NCI-H1092 (cell line): Measurements from ENCODE around the gene DUOX1.

Experiments used
- DNase-seq: peaks from one replicate; lab custom pipeline; 2025; lab: John Stamatoyannopoulos, UW

Gene DUOX1

DNA sequence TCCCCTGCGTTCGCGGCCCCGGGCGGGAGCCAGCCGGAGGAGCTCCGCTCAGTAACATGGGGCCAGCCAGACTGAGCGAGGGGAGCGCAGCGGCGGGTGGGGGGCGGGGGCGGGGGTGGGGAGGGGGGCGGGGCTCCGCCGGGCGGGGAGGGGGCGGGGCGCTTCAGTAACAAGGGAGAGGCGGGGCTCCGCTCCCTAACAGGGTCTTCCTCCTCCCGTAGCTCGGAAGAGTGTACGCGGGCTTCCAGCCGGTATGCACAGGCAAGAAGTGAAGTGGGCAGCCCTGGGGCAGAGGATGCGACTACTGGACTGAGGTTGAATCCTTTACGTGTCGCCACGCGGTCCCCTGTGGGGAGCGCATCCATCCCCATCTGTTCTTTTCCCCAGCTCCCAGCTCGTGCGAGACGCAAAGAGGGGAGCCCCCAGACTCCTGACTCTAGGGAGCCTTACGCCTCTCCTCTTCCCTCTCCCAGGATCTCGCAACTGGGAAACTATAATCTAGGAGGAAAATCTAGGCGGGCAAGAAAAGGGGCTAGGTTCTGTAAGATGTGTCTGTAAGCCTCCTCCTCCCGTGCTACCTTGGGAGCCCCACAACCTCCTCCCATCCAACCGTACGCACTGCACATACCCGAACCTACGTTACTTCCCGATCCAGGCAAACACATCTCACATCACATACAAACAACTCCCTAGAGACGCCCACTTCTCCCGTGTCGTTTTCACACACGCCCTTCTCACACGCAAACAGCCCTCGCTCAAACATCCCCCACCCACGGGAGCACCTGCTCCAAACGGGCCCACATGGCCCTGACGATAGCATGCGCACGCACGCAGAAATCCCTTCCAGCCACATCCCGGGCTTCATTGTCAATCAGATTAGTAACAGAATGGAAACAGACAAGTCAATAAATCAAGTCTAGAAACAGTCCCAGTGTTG, 58.4 kb downstream of the DUOX1 start, which contains the start of gene SHF:
Gene SHF, minus strand, starts transcription at position 73 of the 937 bp plus-strand sequence. Its CDS starts 15 bp downstream, at position 58.
- DNase-seq: peak; percentile 46

DNA sequence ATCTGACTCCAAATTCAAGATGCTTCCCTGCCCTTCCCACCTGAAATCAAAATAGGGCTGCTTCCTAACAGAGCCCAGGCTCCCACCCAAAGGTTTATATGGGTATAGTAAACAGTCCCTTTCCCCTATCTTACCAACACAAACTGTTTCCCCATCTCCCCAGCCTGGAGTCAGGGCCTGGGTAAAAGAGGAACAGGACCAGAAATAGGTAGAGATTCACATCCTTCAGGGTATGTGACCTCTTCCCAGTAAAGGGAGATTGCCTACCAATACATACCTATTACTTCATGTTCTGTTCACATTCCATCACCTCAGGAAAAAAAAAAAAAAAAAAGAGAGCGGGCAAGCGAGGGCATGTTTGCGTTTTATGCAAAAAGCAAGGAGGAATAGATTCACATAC, 67.7 kb downstream of the DUOX1 start:
- no peak for DNase-seq

DNA sequence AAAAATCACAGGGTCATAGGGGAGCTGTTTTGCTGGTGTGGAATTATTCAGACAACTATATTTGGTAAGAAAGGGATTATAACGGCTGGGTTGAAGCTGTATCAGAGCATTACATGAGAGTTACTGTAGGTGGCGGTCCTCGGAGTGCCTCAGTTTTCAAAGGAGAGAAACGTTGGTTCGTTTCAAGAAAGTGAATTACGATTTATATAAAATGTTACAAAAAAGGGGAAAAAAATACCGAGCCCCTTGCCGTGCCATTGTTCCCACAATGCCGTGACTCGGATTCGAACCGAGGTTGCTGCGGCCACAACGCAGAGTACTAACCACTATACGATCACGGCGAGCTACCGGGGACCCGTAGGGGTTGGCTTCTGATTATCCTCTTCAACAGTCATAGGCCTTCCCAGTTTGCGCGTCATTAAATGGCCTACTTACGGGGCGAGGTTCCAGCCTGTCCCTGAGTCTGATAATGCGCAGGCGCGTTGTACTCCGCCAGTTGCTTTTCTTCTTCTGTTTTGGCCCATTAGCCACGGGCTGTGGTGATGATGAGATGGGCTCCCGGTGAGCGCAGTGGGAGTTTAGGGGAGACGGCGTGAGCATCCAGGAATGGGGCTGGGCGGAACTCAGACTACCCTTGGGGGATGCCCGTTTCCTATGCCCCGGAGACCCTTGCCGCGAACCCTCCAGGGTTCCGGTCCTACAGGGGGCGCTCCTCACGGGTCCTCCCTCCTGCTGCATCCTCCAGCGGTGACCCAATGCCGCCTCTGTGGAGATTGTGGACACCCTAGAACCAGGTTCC, 68.7 kb downstream of the DUOX1 start:
- peak; percentile 85 for DNase-seq

DNA sequence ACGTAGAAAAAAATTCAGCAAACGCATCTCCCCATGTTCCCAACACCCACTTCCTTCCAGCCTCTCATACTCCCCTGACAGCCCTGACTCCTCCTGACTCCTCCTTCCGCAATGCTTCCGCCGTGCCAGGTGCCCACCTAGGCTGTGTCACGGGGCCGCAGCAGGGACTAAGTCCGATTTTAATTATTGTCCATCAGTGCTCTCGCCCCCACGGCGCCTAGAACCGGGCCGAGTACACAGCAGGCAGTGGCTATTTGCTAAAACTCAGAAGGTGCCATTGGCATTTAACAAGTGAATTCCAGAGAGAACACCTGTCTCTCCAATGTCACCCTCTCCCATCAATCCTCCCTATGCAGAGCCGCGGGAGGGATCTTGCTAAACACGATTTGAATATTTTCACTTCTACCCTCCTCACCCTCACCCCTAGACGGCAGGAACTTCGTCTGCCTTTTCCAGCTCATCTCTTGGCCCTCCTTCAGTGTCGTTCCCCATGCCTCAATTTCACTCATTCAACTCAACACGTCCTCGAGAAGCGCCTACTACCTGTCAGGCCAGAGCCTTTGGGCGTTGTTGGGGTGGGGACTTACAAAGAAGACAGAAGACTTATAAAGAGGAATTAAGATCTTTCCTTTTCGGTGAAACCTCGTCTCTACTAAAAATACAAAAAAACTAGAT, 69.5 kb downstream of the DUOX1 start:
- no peak for DNase-seq

DNA sequence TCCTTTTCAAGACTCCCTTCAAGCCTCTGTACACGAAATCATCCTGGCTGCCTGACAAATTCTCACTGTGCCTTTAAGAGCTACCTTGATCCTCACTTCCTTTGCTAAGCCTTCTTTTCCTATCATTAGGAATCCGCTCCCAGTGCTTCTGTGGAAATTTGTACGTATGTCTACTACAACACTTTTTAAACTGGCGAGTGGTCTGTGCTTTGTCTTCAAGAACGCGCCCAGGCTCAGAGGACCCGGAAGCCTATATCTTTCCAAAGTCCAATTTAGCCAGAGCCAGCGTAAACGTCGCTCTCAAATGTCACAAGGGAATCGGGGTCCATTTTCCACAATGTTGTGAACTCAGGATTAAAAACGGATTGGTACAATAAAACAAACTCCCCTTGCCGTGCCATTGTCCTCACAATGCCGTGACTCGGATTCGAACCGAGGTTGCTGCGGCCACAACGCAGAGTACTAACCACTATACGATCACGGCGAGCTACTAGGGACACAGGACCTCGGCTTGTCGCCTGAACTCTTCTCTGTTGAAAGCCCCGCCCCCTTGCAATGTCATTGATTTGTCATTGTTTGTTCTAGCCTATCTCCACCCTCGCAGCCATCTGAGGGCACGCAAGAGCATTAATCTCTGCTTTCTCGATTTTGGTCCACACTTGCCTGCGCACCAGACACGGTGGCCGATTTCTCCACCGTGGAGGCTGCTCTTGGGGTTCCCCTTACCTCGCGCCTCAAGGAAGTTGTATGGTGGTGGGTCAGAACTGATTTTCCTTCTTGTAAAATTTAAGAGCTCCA, 70.4 kb downstream of the DUOX1 start:
- DNase-seq: peak; percentile 88

DNA sequence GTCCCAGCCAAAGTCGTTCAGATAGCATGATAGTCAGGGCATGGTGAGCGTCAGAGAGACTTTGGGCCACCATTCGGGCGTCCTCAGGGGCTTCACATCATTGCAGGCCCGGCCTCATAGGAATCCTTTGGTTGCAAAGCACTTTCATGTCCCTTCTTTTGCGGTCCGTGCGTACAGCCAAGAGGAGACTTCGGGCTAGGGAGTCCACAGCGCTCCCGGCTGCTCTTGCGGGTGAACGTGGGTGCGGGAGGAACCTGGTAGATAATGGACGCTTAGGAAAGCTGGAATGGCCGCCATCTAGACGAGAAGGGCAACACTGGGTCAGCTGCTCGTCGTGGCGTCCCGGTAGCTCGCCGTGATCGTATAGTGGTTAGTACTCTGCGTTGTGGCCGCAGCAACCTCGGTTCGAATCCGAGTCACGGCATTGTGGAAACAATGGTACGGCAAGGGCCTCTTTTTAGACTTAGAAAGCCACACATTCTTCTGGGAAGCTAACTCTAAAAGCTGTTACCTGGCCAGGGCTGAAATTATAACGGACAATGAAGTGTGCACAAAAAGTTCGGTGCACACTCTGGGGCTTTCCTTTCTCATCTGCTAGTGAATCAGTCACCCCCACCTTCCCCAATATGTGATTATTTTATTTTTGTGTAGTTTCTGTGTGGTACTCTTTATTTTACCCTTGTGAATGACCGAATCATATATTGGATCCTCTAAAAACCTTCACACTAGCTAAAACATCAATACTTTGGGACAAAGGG, 71.2 kb downstream of the DUOX1 start:
- peak; percentile 55 for DNase-seq

DNA sequence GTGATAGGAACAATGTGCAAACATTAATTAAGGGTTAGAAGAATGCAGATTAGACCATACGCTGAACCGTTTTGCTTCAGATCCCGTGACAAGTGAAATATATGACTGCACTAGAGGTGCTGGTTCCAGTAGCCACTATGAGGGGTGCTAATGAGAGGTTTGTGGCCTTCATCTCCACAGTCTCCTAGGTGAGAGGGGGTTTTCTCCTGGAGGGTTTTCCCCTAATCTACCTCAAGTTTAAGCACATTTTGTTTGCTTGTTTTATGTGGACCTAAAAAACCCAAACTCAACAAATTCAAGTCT, 71.7 kb downstream of the DUOX1 start:
- DNase-seq: no peak

DNA sequence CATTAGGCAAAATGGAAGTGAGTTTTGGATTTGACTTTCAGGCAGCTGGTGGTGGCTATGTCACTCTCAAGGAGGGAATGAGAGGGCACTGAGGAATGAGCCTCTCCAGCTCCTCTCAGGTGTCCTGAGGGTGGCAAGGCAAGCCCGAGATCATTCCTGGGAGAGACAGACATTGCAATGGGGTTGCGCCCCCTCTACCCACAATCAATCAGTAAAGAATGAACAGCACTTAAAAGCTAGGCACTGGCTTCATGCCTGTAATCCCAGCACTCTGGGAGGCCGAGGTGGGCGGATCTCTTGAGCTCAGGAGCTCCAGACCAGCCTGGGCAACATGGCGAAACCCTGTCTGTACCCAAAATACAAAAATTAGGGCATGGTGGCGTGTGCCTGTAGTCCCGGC, 72.1 kb downstream of the DUOX1 start:
- DNase-seq: no peak

DNA sequence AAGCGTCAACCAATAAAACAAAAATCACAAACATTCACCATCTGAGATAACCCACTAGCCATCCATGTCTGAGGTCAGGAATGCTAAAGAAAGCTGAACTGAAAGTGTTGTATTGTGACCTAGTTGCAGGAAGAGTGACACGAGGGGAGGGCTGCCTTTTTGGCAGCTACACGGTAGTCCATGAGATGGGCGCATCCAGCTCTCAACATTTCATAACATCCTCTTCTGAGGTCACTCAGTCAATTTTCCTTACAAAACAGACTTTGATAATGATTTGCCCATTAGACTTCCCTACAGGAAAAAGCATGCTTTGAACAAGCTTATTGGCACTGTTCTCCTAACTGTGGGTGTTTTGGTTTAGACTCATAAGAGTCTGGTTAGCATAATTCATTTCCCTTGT, 73.4 kb downstream of the DUOX1 start:
- DNase-seq: no peak

DNA sequence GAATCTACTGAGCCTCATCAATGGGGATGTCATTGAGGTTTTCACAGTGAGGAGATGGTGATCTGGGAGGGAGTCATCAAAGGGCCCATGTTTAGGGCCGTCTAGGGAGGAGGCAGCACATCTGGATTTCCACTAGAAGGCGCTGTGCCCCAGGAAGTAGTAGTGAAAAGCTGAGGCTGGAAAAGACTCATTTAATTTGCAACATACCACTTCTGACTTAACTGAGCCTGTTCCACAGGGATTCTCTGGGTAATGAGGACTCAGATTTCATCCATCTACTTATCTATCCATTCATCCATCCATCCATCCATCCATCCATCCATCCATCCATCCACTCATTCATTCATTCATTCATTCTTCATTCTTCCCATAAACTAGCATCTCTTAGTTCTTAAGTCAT, 75.4 kb downstream of the DUOX1 start:
- DNase-seq: peak; percentile 50

DNA sequence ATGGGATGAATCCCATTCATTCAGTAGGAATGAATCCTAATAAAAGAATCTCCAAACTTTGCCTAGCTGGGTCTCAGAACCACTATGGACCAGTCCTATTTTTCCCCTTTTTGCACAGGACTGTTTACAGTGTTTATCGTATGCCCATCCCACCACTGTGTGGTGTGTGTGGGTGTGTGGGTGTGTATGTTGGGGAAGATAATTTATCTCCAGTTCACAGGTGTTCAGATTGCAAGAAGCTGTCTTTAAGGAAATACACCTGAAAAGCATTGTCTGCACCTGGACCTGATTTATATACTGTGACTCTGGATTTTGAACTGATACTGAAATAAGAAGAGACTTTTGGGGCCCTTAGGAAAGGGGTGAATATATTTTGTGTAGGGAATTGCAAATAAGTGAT, 82.7 kb downstream of the DUOX1 start:
- DNase-seq: no peak
